ENCODE results near the gene GARIN1A.
"Not testable (repeated sequence)": the region's sequence is repeated elsewhere in the genome, so short reads cannot be mapped to it uniquely, and the experiment has no call there.

GARIN1A gene

GRCh38 chr7:128687131-128687530 is 15.0 kb downstream of the GARIN1A start:
- no peak for DNase-seq

DNA sequence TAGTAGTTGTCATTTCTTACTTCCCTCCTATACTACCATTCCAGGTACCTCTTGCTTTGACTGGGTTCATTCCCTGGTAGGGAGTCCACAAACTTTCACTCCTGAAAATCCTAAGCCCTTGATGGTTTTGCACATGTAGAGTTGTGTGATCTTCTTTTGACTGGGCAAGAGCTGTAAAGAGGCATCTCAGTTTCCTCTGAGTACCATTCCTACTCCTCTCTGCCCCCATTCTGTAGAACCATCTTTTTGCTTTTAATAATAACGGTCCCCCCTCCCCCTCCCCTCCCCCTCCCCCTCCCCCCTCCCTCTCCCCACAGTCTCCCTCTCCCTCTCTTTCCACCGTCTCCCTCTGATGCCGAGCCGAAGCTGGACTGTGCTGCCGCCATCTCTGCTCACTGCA is 16.4 kb downstream of the GARIN1A start:
- no peak for DNase-seq

DNA sequence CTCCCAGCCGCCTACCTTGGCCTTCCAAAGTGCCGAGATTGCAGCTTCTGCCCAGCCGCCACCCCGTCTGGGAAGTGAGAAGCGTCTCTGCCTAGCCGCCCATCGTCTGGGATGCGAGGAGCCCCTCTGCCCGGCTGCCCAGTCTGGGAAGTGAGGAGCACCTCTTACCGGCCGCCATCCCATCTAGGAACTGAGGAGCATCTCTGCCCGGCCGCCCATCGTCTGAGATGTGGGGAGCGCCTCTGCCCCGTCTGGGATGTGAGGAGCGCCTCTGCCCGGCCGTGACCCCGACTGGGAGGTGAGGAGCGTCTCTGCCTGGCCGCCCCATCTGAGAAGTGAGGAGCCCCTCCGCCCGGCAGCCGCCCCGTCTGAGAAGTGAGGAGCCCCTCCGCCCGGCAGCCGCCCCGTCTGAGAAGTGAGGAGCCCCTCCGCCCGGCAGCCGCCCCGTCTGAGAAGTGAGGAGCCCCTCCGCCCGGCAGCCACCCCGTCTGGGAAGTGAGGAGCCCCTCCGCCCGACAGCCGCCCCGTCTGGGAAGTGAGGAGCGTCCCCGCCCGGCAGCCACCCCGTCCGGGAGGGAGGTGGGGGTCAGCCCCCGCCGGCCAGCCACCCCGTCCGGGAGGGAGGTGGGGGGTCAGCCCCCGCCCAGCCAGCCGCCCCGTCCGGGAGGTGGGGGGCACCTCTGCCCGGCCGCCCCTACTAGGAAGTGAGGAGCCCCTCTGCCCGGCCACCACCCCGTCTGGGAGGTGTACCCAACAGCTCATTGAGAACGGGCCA is 17.3 kb downstream of the GARIN1A start:
- not testable (repeated sequence) for DNase-seq

GRCh38 chr7:128691227-128691626 is 19.1 kb downstream of the GARIN1A start:
- DNase-seq = no peak

DNA sequence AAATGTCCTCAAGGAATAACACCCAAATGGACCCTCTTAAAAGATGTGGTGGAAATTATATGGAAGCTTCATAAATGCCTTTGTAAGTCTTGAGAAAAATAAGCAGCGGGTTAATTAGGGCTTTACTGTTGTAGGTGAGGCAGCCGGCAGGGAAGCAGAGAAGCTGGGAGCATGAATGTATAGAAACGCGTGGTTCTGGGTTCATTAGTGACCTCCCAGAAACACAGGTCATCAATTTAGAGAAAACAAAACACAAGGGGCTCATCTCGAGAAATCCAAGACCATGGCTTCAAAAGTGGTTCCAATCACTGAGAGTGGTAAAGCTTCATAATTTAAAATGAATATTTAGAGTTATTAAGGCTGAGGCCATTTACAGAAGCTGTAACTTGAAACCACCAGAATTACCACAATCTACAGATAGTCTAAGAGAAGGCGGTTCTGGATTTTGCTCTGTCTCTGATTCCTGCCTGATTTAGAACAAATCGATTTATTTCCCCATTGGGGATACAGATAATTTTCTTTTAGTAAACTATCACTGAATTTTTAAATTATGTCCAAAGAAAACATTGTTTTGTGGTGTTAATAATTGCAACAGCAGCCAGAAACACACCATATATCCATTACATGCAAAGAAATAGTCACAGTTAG is 20.7 kb downstream of the GARIN1A start:
- no peak for DNase-seq

DNA sequence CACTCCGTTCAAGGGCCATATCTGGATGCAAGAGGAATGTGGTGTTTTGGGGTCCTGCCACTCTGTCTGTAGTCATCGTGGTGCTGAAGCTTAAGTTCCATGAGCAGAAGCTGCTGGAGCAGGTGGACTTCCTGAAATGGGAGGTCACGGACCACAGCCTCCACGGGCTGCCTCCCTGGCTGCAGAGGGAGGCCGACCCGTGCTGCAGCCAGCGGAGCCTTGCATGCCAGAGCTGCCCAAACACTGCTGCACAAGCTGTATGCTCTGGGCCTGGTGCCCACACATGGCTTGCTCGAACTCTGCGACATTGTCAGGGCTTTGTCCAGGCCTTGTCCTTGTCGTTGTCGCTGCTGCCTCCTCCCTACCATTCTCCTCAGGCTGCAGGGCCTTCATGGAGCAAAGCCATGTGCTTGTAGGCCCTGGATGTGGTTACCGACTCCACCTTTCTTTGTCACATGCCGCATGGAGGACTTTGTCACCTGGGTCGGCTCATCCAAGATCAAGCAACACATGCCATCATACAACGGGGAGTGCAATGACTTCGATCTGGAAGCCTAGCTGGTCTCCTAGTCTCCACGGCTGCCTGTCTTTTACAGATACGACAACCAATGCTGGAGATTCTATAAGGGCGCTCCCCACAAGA is 21.4 kb downstream of the GARIN1A start:
- no peak for DNase-seq

DNA sequence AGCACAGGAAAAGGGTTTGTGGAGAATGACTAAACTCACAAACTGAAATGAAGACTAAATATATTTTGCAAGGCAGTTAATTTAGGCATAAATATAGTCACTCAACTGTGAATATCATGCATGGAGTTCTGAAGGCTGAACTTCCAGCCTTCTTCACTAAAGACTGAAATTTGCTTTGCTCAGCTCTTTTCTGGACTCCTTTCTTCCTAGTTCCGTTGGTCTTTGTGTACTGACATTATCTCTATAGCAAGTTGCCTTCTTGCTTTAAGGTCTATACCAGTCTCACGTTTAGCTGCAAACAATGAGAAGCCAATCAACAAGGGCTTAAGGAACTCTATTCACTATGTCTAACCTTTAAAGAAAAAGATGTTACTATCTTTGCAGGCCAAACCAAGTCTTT is 22.6 kb downstream of the GARIN1A start:
- no peak for DNase-seq

DNA sequence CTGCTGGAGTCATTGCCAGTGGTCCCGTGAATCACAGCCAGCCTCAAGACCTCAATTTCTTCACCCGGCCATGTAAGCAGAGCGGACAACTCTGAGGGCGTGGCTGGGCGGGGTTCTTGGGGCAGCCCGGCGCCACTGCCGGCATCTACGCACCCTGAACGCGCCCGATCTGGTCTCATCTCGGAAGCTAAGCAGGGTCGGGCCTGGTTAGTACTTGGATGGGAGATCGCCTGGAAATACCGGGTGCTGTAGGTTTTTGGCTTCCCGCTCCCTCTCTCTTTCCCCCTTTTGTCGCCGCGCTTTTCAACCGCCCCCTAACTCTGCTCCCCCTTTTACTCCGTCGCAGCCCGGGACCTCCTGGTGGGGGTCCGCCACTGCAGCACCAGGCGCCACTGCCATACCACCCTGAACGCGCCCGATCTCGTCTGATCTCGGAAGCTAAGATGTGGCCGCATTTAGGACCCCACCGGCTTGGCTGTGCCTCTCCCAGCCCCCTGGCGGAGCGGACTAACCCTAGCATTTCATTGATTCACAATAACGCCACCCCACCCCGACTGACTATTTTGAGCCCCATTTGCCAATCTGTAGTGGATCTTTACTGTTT is 25.3 kb downstream of the GARIN1A start:
- peak; percentile 56 for DNase-seq

GRCh38 chr7:128699196-128699712 is 27.2 kb downstream of the GARIN1A start:
- DNase-seq = no peak

DNA sequence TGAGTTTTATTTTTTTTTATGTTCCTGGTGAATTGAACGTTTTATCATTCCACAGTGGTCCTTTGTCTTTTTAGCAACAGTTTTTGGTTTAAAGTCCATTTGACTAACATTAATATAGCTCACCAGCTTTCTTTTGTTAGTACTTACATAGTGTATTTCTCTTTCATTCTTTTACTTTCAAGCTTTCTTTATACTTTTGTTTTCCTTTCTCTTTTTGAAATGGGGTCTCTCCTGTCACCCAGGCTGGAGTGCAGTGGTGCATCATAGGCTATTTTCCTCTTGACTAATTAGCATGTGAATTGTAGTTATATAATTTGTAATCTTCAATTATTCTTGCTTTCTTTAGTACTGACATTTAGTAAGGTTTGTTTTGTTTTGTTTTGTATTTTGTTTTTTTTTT is 27.8 kb downstream of the GARIN1A start:
- DNase-seq = no peak

DNA sequence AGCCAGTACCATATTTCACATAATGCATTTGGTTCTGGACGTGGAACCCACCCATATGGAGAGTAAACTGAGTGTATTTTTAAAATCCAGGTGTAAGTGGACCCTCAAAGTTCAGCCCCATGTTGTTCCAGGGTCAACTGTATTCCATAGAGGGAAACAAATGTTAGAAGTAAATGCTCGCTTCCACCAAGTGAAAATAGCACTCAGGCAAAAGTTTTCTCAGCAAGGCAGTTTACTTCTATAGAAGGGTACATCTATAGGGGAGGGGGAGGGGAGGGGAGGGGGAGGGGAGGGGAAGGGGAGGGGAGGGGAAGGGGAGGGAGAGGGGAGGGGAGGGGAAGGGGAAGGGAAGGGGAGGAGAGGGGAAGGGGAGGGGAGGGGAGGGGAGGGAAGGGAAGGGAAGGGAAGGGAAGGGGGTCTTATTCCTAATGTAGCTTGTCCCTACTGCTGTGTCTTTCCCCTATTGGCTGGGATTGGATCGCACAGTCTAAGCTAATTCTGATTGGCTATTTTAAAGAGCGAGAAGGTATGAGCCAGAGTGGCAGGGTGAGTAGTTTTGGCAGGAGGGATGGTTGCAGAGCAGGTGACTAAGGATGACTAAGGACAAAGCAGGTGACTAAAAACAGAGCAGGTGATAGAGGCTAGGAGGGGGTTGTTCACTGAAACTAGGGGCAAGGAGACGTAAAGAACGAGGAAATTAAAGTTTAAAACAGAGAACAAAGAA is 29.1 kb downstream of the GARIN1A start:
- DNase-seq = no peak

DNA sequence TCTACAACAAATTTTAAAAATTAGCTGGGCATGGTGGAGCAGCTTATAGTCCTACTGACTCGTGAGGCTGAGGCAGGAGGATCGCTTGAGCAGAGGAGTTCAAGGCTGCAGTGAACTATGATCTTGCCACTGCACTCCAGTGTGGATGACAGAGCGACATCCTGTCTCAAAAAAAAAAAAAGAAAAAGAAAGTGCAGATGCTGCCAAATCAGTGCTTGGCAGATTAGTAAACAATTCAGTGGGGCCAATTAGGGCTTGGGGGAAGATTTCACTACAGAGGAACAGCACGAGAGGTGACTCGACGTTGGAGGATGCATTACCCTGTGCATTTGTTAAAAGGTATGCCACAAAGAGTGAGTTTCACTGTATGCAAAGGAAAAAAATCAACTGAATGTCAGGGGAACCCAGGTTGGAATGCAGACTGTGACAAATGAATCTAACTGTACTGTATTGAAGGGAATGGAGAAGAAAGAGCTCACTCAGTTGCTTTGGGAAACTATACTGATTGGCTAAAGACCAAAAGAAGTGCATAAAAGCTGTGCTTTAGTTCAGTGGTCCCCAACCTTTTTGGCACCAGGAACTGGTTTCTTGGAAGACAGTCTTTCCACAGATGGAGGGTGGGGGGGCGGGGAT is 31.6 kb downstream of the GARIN1A start:
- DNase-seq = no peak

DNA sequence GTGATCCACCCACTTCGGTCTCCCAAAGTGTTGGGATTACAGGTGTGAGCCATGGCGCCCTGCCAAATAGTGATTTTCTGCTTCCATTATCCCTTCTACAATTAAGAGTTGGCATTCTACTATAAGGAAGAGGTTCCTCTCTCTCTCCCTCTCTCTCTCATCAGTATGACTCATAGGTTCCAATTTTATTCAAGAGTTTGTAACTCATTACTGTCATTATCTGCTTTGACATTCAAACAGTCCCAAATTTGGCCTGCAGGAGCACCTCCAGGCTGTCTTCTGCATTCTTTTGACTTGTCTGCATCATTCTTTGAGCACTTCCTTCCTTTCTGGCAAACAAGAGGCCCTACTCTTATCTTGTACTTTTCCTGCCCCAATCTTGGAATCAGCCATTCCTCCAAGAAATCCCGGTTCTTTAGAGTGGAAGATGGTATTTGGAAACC is 33.8 kb downstream of the GARIN1A start:
- DNase-seq = no peak

GRCh38 chr7:128707752-128708151 is 35.7 kb downstream of the GARIN1A start:
- no peak for DNase-seq

DNA sequence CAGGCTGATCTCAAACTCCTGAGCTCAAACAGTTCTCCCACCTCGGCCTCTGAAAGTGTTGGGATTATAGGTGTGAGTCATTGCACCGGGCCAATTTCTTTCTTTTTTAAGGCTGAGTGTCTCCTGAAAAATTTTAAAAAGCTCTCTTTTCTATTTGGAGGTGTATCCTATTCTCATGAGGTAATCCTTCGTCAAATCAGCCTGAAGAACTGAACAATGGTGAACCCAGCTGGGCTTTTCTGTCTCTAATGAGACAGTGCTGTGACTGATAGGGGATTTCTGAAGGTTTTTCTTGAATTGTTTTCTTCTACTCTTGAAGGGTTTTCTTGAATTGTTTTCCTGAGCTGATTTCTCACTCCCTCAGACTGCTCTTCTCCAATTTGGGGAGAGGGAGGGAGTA is 36.1 kb downstream of the GARIN1A start:
- DNase-seq = no peak

DNA sequence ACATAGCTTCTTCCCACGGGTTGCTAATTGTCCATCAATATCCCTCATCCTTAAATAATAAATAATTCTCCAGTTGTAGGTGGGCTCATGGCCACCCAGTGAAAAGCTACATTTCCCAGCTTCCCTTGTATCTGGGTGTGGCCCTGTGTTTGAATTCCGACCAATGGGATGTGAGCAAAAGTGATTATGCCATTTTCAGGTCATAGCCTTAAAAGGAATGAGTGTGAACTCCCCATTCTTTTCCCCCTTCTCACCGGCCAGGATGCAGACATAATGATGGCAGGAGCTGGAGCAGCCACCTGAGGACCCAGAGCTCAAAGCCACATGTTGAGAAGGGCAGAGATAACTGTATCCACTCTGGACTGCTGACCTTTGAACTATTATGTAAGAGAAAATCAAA is 36.7 kb downstream of the GARIN1A start:
- DNase-seq = no peak

DNA sequence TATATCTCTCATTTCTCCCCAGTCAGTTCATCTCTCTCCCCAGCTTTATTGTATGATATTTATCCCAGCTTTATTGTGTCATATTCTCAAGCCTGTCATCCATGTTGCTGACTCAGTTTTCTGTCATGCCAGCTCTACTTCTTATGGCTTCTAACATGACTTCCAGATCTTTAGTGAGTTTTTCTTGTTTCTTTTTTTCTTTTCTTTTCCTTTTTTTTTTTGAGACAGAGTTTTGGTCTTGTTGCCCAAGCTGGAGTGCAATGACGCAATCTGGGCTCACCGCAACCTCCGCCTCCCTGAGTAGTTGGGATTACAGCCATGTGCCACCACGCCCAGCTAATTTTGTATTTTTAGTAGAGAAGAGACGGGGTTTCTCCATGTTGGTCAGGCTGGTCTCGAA is 38.4 kb downstream of the GARIN1A start:
- no peak for DNase-seq

DNA sequence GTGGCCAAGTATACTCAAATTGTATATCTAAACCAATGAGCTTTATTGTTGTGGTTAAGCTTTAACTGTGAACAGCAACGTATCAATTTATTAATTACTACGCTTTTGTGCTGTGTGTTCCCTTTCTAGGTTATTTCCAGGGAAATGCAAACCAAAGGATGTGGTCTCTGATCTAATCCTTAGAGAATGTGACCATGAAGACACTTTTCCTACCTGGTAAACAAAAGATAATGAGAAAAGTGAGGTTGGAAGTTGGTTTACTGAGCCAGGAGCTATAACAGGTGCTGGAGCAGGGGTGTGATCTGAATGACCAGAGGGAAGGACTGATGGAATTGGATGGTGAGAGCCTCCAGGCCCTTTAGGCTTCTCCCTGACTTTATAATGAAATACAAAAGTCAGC is 41.7 kb downstream of the GARIN1A start:
- DNase-seq = no peak

DNA sequence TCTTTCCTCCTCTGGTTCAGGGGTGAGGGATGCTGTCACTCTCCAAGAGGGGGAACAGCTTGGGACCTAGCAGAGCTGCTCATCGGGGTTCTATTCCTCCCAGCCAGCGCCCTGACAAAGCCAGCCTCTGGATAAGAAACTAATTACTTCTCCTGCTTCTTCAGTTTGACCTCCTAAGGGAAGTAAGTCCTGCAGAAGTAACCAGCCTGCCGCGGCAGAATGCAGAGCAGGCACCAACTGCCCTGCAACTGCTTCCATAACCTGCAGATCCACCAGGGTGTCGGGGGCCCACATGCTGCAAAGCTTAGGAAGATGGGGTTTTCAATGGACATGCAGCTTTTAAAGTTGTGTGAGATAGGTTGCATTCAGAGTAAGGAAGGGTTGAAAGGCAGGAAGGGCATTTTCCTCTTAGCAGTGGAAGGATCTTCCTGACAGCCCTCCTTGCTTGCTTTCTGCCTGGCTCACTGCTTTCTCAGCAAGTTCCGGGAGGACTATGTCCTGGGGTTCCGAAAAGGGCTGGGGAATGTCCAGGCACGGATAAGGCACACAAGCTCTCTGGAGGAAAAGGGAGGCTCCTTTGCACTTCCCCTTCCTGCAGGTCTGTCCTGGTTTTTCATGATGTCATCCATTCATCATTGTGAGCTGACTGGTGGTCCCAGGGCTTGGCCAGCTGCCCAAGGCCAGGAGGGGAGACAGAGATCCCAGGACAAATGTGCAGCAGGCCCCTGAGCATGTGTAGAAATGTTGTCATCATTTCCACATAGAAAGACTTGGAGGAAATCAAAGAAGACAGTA is 42.8 kb downstream of the GARIN1A start:
- DNase-seq = no peak

DNA sequence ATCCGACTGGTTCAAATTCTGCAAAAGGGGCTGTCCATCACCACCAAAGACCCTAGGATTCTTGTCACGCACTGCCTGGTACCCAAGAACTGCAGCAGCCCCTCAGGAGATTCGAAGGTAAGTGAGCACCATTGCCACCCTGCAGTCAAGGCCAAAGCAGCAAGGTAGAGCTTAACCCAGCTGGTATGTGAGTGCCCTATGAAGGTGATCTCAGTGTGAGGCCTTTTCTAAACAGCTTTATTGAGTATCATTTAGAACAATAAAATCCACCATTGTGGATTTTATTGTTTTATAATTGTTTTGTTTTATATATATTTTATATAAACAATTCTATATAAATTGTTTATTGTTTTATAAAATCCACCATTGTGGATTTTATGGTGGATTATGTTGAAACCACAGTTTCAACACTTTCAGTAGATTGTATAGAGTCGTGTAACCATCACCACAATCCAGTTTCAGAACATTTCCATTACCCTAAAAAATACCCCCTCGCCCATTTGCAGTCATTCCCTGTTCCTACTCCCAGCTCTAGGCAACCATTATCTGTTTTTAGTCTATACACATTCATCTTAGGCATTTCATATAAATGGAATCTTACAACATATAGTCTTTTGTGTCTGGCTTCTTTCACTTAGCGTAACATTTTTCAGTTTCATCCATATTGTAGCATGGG is 47.0 kb downstream of the GARIN1A start:
- DNase-seq = no peak

- no peak for DNase-seq
Observed at GRCh38 chr7:128721376-128721775, 49.3 kb downstream of the GARIN1A start.
